Measurements from ENCODE around the gene RPSA.

Gene RPSA

GRCh38 chr3:39383045-39383880, 23.3 kb upstream of the RPSA start, which contains the start of gene SLC25A38:
SLC25A38 (plus strand) TSS chr3:39383370; CDS start chr3:39383725, 355 bp downstream.
- no peaks in the 10 kb centered on the region for H3K9me3 ChIP-seq (ENCODE audit: control extremely low read depth in 1 of 5, control insufficient read depth in 4 of 5, insufficient read depth in 2 of 5, low read depth in 1 of 5, low read length in 4 of 5)

GRCh38 chr3:39383881-39384664, 22.4 kb upstream of the RPSA start:
- whole genome bisulfite sequencing (ENCODE audit: insufficient coverage) = 0% methylated on average over 63 of the region's 66 CpGs

More at GRCh38 chr3:39383045-39383880, 23.3 kb upstream of the RPSA start, which contains the start of gene SLC25A38:
- ChIA-PET CTCF (no interaction called here), POLR2A (interaction anchor here (1.3 kb wide), 1 partner anchor 14 kb away, joined by 3 read pairs; no protein-coding TSS in a partner anchor)
- peak; percentile 89 to 95 (median 94) for DNase-seq
- Histone ChIP-seq H3K27me3 (replicated peaks in 2 of 5; ENCODE audit: control insufficient read depth in 4 of 5, insufficient read depth in 5 of 5, low read length in 4 of 5) (no peaks in the 10 kb centered on the region), H3K36me3 (ENCODE audit: control insufficient read depth in 4 of 4, insufficient read depth in 4 of 4, low read length in 3 of 4) (peaks cover 0 to 11% (median 2%) of the 10 kb centered on the region in 4 experiments), H3K4me3 (ENCODE audit: control insufficient read depth in 1 of 7, extremely low read depth in 1 of 7, insufficient read depth in 4 of 7, low read depth in 2 of 7, low read length in 6 of 7) (peak within 1 kb of the TSS; percentile 76 to 95 (median 85)), H3K4me1 (ENCODE audit: control extremely low read depth in 1 of 4, control insufficient read depth in 4 of 4, insufficient read depth in 4 of 4, low read length in 3 of 4) (peaks cover 0 to 39% (median 29%) of the 10 kb centered on the region in 4 experiments), H3K27ac (ENCODE audit: insufficient read depth in 1 of 2, low read depth in 1 of 2, low read length in 2 of 2, poor library complexity in 1 of 2, severe bottlenecking in 2 of 2) (peak within 1 kb of the TSS; percentile 72 to 91)
- WGBS (ENCODE audit: insufficient coverage) = under 1% methylated on average over 53 of the region's 62 CpGs

GRCh38 chr3:39384665-39385000, 21.9 kb upstream of the RPSA start:
- DNase-seq = no peak
- Histone ChIP-seq H3K27me3 (replicated peaks in 2 of 5; ENCODE audit: control insufficient read depth in 4 of 5, insufficient read depth in 5 of 5, low read length in 4 of 5) (no peaks in the 10 kb centered on the region), H3K4me3 (ENCODE audit: control insufficient read depth in 1 of 7, extremely low read depth in 1 of 7, insufficient read depth in 4 of 7, low read depth in 2 of 7, low read length in 6 of 7) (peak overlapping the region in 6 of 7 experiments; percentile 49 to 95 (median 84)), H3K27ac (ENCODE audit: insufficient read depth in 1 of 2, low read depth in 1 of 2, low read length in 2 of 2, poor library complexity in 1 of 2, severe bottlenecking in 2 of 2) (peak overlapping the region in 1 of 2 experiments; percentile 73), H3K36me3 (ENCODE audit: control insufficient read depth in 4 of 4, insufficient read depth in 4 of 4, low read length in 3 of 4) (peaks cover 0 to 16% (median 8%) of the 10 kb centered on the region in 4 experiments), H3K9me3 (ENCODE audit: control extremely low read depth in 1 of 5, control insufficient read depth in 4 of 5, insufficient read depth in 2 of 5, low read depth in 1 of 5, low read length in 4 of 5) (no peaks in the 10 kb centered on the region), H3K4me1 (ENCODE audit: control extremely low read depth in 1 of 4, control insufficient read depth in 4 of 4, insufficient read depth in 4 of 4, low read length in 3 of 4) (peaks cover 0 to 44% (median 30%) of the 10 kb centered on the region in 4 experiments)
- ChIA-PET POLR2A (interaction anchor here (1.3 kb wide), 1 partner anchor 13 kb away, joined by 3 read pairs; no protein-coding TSS in a partner anchor), CTCF (interaction anchor here (0.9 to 2.9 kb wide), 4 partner anchors 14 to 93 kb away, joined by 3 to 11 read pairs (median 4); no protein-coding TSS in a partner anchor)
- WGBS (ENCODE audit: insufficient coverage) = 71% methylated on average over 3 of the region's 14 CpGs

More at GRCh38 chr3:39383881-39384664, 22.4 kb upstream of the RPSA start:
- Histone ChIP-seq H3K27me3 (replicated peaks in 2 of 5; ENCODE audit: control insufficient read depth in 4 of 5, insufficient read depth in 5 of 5, low read length in 4 of 5) (no peaks in the 10 kb centered on the region), H3K4me1 (ENCODE audit: control extremely low read depth in 1 of 4, control insufficient read depth in 4 of 4, insufficient read depth in 4 of 4, low read length in 3 of 4) (peaks cover 0 to 45% (median 30%) of the 10 kb centered on the region in 4 experiments), H3K9me3 (ENCODE audit: control extremely low read depth in 1 of 5, control insufficient read depth in 4 of 5, insufficient read depth in 2 of 5, low read depth in 1 of 5, low read length in 4 of 5) (no peaks in the 10 kb centered on the region), H3K4me3 (ENCODE audit: control insufficient read depth in 1 of 7, extremely low read depth in 1 of 7, insufficient read depth in 4 of 7, low read depth in 2 of 7, low read length in 6 of 7) (peak overlapping the region; percentile 76 to 95 (median 85)), H3K27ac (ENCODE audit: insufficient read depth in 1 of 2, low read depth in 1 of 2, low read length in 2 of 2, poor library complexity in 1 of 2, severe bottlenecking in 2 of 2) (peak overlapping the region; percentile 72 to 91), H3K36me3 (ENCODE audit: control insufficient read depth in 4 of 4, insufficient read depth in 4 of 4, low read length in 3 of 4) (peaks cover 0 to 11% (median 4%) of the 10 kb centered on the region in 4 experiments)
- CTCF ChIA-PET = interaction anchor here (0.9 to 2.9 kb wide), 4 partner anchors 15 to 92 kb away, joined by 3 to 11 read pairs (median 4); no protein-coding TSS in a partner anchor
- DNase-seq = peak; percentile 92 to 97 (median 96)
- POLR2A ChIA-PET = interaction anchor here (1.3 kb wide), 1 partner anchor 13 kb away, joined by 3 read pairs; no protein-coding TSS in a partner anchor

- H3K4me3 ChIP-seq (ENCODE audit: control insufficient read depth in 1 of 7, extremely low read depth in 1 of 7, insufficient read depth in 4 of 7, low read depth in 2 of 7, low read length in 6 of 7) = peak overlapping the region in 1 of 7 experiments; percentile 8
- H3K4me1 ChIP-seq (ENCODE audit: control extremely low read depth in 1 of 4, control insufficient read depth in 4 of 4, insufficient read depth in 4 of 4, low read length in 3 of 4) = peaks cover 0 to 41% (median 29%) of the 10 kb centered on the region in 4 experiments
- H3K9me3 ChIP-seq (ENCODE audit: control extremely low read depth in 1 of 5, control insufficient read depth in 4 of 5, insufficient read depth in 2 of 5, low read depth in 1 of 5, low read length in 4 of 5) = no peaks in the 10 kb centered on the region
- DNase-seq = no peak
- CTCF ChIA-PET = interaction anchor here (1.0 to 2.9 kb wide), 6 partner anchors 10 to 97 kb away, joined by 3 to 11 read pairs (median 4); no protein-coding TSS in a partner anchor
- 83% methylated on average over 9 of the region's 9 CpGs for WGBS (ENCODE audit: insufficient coverage)
- no peak overlapping the region for H3K27ac ChIP-seq (ENCODE audit: insufficient read depth in 1 of 2, low read depth in 1 of 2, low read length in 2 of 2, poor library complexity in 1 of 2, severe bottlenecking in 2 of 2)
- POLR2A ChIA-PET = no interaction called here
- peaks cover 0 to 24% (median 14%) of the 10 kb centered on the region in 4 experiments for H3K36me3 ChIP-seq (ENCODE audit: control insufficient read depth in 4 of 4, insufficient read depth in 4 of 4, low read length in 3 of 4)
- no peaks in the 10 kb centered on the region for H3K27me3 ChIP-seq (replicated peaks in 2 of 5; ENCODE audit: control insufficient read depth in 4 of 5, insufficient read depth in 5 of 5, low read length in 4 of 5)
Measured at GRCh38 chr3:39385456-39386090, 20.9 kb upstream of the RPSA start.

GRCh38 chr3:39386318-39386717, 20.2 kb upstream of the RPSA start:
- Histone ChIP-seq H3K36me3 (ENCODE audit: control insufficient read depth in 4 of 4, insufficient read depth in 4 of 4, low read length in 3 of 4) (peaks cover 3 to 31% (median 20%) of the 10 kb centered on the region in 4 experiments), H3K4me3 (ENCODE audit: control insufficient read depth in 1 of 7, extremely low read depth in 1 of 7, insufficient read depth in 4 of 7, low read depth in 2 of 7, low read length in 6 of 7) (no peak overlapping the region), H3K27me3 (replicated peaks in 2 of 5; ENCODE audit: control insufficient read depth in 4 of 5, insufficient read depth in 5 of 5, low read length in 4 of 5) (no peaks in the 10 kb centered on the region), H3K27ac (ENCODE audit: insufficient read depth in 1 of 2, low read depth in 1 of 2, low read length in 2 of 2, poor library complexity in 1 of 2, severe bottlenecking in 2 of 2) (no peak overlapping the region), H3K4me1 (ENCODE audit: control extremely low read depth in 1 of 4, control insufficient read depth in 4 of 4, insufficient read depth in 4 of 4, low read length in 3 of 4) (peaks cover 0 to 41% (median 29%) of the 10 kb centered on the region in 4 experiments), H3K9me3 (ENCODE audit: control extremely low read depth in 1 of 5, control insufficient read depth in 4 of 5, insufficient read depth in 2 of 5, low read depth in 1 of 5, low read length in 4 of 5) (no peaks in the 10 kb centered on the region)
- DNase-seq = no peak
- WGBS (ENCODE audit: insufficient coverage) = 100% methylated on average over 3 of the region's 5 CpGs
- POLR2A ChIA-PET = no interaction called here
- CTCF ChIA-PET = interaction anchor here (0.8 to 2.9 kb wide), 8 partner anchors 8 to 98 kb away, joined by 3 to 11 read pairs (median 4); no protein-coding TSS in a partner anchor

GRCh38 chr3:39387411-39387975, 19.0 kb upstream of the RPSA start:
- 75% methylated on average over 1 of the region's 1 CpG for WGBS (ENCODE audit: insufficient coverage)
- Histone ChIP-seq H3K9me3 (ENCODE audit: control extremely low read depth in 1 of 5, control insufficient read depth in 4 of 5, insufficient read depth in 2 of 5, low read depth in 1 of 5, low read length in 4 of 5) (no peaks in the 10 kb centered on the region), H3K4me1 (ENCODE audit: control extremely low read depth in 1 of 4, control insufficient read depth in 4 of 4, insufficient read depth in 4 of 4, low read length in 3 of 4) (peaks cover 0 to 38% (median 27%) of the 10 kb centered on the region in 4 experiments), H3K27ac (ENCODE audit: insufficient read depth in 1 of 2, low read depth in 1 of 2, low read length in 2 of 2, poor library complexity in 1 of 2, severe bottlenecking in 2 of 2) (no peak overlapping the region), H3K36me3 (ENCODE audit: control insufficient read depth in 4 of 4, insufficient read depth in 4 of 4, low read length in 3 of 4) (peaks cover 3 to 42% (median 27%) of the 10 kb centered on the region in 4 experiments), H3K27me3 (replicated peaks in 2 of 5; ENCODE audit: control insufficient read depth in 4 of 5, insufficient read depth in 5 of 5, low read length in 4 of 5) (no peaks in the 10 kb centered on the region), H3K4me3 (ENCODE audit: control insufficient read depth in 1 of 7, extremely low read depth in 1 of 7, insufficient read depth in 4 of 7, low read depth in 2 of 7, low read length in 6 of 7) (no peak overlapping the region)
- ChIA-PET POLR2A (no interaction called here), CTCF (interaction anchor here (2.1 kb wide), 1 partner anchor 10 kb away, joined by 5 read pairs; no protein-coding TSS in a partner anchor)
- DNase-seq = peak in 2 of 3 donors; percentile 38 to 62
